Vagina (tissue), 2 donors: ENCODE results near the gene TULP4. TPM values are rescaled to one million over a fixed set of nuclear protein-coding genes. Genes with fewer than 3 reads are reported as not detected.

Source experiments
- DNase-seq, 2 donors: peaks; one replicate each; pipeline ENCODE4 v3.0.0-alpha.2; 2017; ENCODE audit errors: extremely low spot score in 2 of 2
- H3K27ac ChIP-seq: fragments of 200-600 bp; sonication (generic); one replicate; pipeline ENCODE4 v1.5.1; 2019
- H3K27me3 ChIP-seq: fragments of 200-600 bp; sonication (generic); one replicate; pipeline ENCODE4 v1.5.1; 2019
- H3K36me3 ChIP-seq, 2 donors: fragments of 200-600 bp; sonication (generic); one replicate each; pipeline ENCODE4 v1.5.1; 2017 to 2019
- H3K4me1 ChIP-seq: fragments of 200-600 bp; sonication (generic); one replicate; pipeline ENCODE4 v1.5.1; 2019
- H3K4me3 ChIP-seq, 2 donors: fragments of 200-600 bp; sonication (generic); 1 replicate in 1 of 2; 2 replicates in 1 of 2; pipeline ENCODE4 v1.5.1; 2016 to 2019
- H3K9me3 ChIP-seq: fragments of 200-600 bp; sonication (generic); one replicate; pipeline ENCODE4 v1.5.1; 2019
- POLR2A ChIP-seq, 2 donors: fragments of 450-650 bp; IDR thresholded peaks; one replicate each; pipeline ENCODE4 v1.6.1; 2017; ENCODE audit warnings: antibody characterized with exemption in 2 of 2, mild to moderate bottlenecking in 2 of 2, moderate library complexity in 2 of 2
- POLR2AphosphoS5 ChIP-seq, 2 donors: sonication (generic); formaldehyde crosslinking; IDR thresholded peaks; one replicate each; pipeline ENCODE4 v1.9.0; 2017; ENCODE audit warnings: antibody characterized with exemption in 2 of 2, mild to moderate bottlenecking in 2 of 2, low read depth in 1 of 2; ENCODE audit not compliant: insufficient read depth in 1 of 2
- intact Hi-C: fragments of 100-400 bp; cut with DNase I; formaldehyde crosslinking; loops from one replicate; pipeline ENCODE4 v1.15.1; 2023
- total RNA-seq: library from RNA; depleted of rRNA; stranded (reverse); fragments of >200 nt; gene quantifications from one replicate; pipeline ENCODE4 v1.2.3, GENCODE V29; 2016
- TF ChIP-seq, protein P1 (sequence below), 3 experiments: fragments of 450-650 bp in 2 of 3; fragments of 200-600 bp in 1 of 3; sonication (generic) in 1 of 3; IDR thresholded peaks; one replicate each; pipeline ENCODE4 v1.5.1; 2017 to 2019; ENCODE audit warnings: antibody characterized with exemption in 3 of 3, mild to moderate bottlenecking in 2 of 3, moderate library complexity in 2 of 3

The TULP4 gene
- total RNA-seq, 1 donor from 2014 or later = 79.8 TPM

DNA sequence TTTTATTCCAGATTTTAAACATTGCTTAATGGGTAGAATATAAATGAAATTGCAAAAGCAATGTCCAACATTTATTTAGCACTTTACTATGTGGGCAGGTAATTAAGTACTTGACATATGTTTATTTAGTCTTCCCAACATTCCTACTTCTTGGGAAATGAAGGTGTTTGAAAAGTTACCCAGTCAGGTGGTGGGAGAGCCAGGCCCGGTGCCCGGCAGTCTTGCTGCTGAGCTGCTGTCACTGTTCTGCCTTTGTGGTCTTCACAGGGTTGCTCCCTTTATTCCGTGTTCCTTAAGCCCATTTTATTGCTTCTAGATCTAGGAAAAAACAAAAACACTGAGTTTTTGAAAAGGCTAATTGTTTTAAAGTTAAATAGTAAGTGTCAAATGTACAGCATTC, 42.6 kb upstream of the TULP4 start:
- Histone ChIP-seq H3K9me3 (no peaks in the 10 kb centered on the region), H3K36me3 (no peaks in the 10 kb centered on the region), H3K4me3 (no peak overlapping the region), H3K27ac (no peak overlapping the region), H3K27me3 (no peaks in the 10 kb centered on the region), H3K4me1 (no peaks in the 10 kb centered on the region)
- no peak for DNase-seq
- intact Hi-C loops = no loop called here
- TF ChIP-seq POLR2AphosphoS5 (IDR thresholded peaks at IDR 0.05; ENCODE audit: insufficient read depth in 1 of 2, low read depth in 1 of 2) = no peak
- TF ChIP-seq, protein P1, sequence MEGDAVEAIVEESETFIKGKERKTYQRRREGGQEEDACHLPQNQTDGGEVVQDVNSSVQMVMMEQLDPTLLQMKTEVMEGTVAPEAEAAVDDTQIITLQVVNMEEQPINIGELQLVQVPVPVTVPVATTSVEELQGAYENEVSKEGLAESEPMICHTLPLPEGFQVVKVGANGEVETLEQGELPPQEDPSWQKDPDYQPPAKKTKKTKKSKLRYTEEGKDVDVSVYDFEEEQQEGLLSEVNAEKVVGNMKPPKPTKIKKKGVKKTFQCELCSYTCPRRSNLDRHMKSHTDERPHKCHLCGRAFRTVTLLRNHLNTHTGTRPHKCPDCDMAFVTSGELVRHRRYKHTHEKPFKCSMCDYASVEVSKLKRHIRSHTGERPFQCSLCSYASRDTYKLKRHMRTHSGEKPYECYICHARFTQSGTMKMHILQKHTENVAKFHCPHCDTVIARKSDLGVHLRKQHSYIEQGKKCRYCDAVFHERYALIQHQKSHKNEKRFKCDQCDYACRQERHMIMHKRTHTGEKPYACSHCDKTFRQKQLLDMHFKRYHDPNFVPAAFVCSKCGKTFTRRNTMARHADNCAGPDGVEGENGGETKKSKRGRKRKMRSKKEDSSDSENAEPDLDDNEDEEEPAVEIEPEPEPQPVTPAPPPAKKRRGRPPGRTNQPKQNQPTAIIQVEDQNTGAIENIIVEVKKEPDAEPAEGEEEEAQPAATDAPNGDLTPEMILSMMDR (IDR thresholded peaks at IDR 0.05) = no peak
- TF ChIP-seq POLR2A (IDR thresholded peaks at IDR 0.05) = no peak

DNA sequence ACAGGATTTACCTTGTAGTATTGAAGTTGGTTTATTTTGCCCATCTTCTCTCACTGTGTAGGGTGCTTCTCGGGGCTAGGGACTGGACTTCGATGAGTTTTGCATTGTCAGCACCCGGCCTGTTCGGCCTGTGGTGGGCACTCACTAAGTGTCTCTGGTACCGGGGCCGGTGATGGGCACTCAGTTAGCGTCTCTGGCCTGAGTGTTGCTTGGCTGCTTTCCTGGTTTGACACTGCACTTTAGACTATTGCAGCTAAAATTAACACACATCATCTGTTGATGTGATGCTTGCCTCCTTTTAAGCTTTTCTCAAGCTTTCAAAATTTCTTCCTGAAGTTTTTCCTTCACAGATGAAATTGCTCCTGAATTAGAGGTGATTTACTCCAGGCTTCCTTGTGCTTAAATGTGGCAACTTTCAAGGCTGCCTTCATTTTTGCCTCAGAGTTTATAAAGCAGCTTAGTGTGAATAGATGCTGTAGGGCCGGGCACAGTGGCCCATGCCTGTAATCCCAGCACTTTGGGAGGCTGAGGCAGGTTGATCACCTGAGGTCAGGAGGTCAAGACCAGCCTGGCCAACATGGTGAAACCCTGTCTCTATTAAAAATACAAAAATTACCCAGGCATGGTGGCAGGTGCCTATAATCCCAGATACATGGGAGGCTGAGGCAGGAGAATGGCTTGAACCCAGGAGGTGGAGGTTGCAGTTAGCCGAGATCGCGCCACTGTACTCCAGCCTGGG, 41.7 kb upstream of the TULP4 start:
- Histone ChIP-seq H3K4me1 (no peaks in the 10 kb centered on the region), H3K27me3 (no peaks in the 10 kb centered on the region), H3K36me3 (no peaks in the 10 kb centered on the region), H3K4me3 (no peak overlapping the region), H3K9me3 (no peaks in the 10 kb centered on the region), H3K27ac (no peak overlapping the region)
- intact Hi-C loops = no loop called here
- no peak for DNase-seq
- TF ChIP-seq POLR2AphosphoS5 (IDR thresholded peaks at IDR 0.05; ENCODE audit: insufficient read depth in 1 of 2, low read depth in 1 of 2) = no peak
- TF ChIP-seq POLR2A (IDR thresholded peaks at IDR 0.05) = no peak
- TF ChIP-seq, protein P1 (IDR thresholded peaks at IDR 0.05) = no peak

DNA sequence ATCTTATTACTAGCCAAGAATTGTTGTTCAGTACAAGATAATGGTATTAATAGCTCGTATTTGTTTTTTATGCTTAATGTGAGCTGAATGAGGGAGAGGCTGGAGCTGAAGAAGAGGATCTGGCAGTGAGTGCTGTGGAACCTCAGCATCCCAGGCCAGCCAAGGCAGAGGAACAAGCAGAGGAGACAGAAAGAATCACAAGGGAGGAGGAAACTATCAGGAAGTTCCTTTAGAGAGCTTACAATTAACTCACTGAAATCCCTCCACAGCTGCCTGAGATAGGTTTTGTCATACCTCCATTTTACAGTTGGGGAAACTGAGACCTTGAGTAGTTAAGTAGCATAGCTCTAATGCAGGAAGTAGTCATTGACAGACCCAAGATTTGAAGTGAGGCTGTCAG, 39.9 kb upstream of the TULP4 start:
- Histone ChIP-seq H3K27me3 (no peaks in the 10 kb centered on the region), H3K27ac (no peak overlapping the region), H3K4me3 (no peak overlapping the region), H3K9me3 (no peaks in the 10 kb centered on the region), H3K4me1 (no peaks in the 10 kb centered on the region), H3K36me3 (no peaks in the 10 kb centered on the region)
- no peak for DNase-seq
- intact Hi-C loops = no loop called here
- TF ChIP-seq, protein P1 (IDR thresholded peaks at IDR 0.05) = no peak
- TF ChIP-seq POLR2AphosphoS5 (IDR thresholded peaks at IDR 0.05; ENCODE audit: insufficient read depth in 1 of 2, low read depth in 1 of 2) (no peak), POLR2A (IDR thresholded peaks at IDR 0.05) (no peak)

DNA sequence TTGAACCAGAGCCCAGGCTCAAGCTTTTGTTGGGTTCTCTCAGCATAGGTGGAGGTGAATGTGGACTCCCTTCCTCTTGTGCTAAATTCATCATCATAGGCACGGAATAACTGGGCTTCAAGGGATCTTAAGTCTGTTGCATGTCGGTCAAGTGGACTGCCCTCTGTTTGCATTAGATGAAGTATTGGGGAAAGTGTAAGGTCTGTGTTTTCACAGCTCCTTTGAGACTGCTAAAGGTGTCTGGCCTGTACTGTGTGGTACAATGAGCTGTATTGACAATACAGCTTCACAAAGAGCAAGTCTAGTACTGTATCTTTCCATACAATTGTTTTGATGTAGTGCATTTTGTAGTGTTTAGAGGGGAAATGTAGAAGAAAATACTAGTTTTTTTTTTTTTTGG, 34.3 kb upstream of the TULP4 start:
- TF ChIP-seq POLR2AphosphoS5 (IDR thresholded peaks at IDR 0.05; ENCODE audit: insufficient read depth in 1 of 2, low read depth in 1 of 2) = no peak
- TF ChIP-seq POLR2A (IDR thresholded peaks at IDR 0.05) = no peak
- TF ChIP-seq, protein P1 (IDR thresholded peaks at IDR 0.05) = no peak
- Histone ChIP-seq H3K27ac (no peak overlapping the region), H3K4me1 (peaks cover 2% of the 10 kb centered on the region), H3K9me3 (no peaks in the 10 kb centered on the region), H3K4me3 (no peak overlapping the region), H3K27me3 (no peaks in the 10 kb centered on the region), H3K36me3 (no peaks in the 10 kb centered on the region)
- intact Hi-C loops = no loop called here
- DNase-seq = no peak

DNA sequence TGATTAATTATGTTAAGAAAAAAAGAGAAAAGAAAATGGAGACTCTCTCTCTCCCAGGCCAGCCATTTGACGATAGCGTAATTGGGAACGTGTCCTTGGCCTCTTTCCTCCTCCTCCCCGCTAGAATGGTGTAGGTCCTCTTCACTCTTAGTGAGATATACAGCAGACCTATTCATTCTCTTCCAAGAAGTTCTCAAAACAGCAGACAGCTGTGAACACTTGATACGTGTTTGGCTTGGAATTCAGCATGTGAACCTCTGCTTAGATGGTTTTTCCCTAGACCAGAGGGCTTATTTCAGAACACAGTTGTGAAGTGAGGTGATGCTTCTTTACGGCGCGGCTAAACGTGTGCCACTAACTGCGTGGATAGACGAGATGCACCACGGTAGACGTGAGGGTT, 32.6 kb upstream of the TULP4 start:
- DNase-seq = no peak
- Histone ChIP-seq H3K36me3 (no peaks in the 10 kb centered on the region), H3K4me3 (no peak overlapping the region), H3K27ac (no peak overlapping the region), H3K9me3 (no peaks in the 10 kb centered on the region), H3K27me3 (no peaks in the 10 kb centered on the region), H3K4me1 (peaks cover 13% of the 10 kb centered on the region)
- TF ChIP-seq, protein P1 (IDR thresholded peaks at IDR 0.05) = no peak
- TF ChIP-seq POLR2A (IDR thresholded peaks at IDR 0.05) = no peak
- TF ChIP-seq POLR2AphosphoS5 (IDR thresholded peaks at IDR 0.05; ENCODE audit: insufficient read depth in 1 of 2, low read depth in 1 of 2) = no peak
- intact Hi-C loops = no loop called here
